GM19468 (cell line): Measurements from ENCODE around the gene RAPGEF3.

ENCODE experiments used
- ATAC-seq: cut with Tn5 transposase; IDR thresholded peaks from one replicate; pipeline ENCODE4 v1.9.1; 2021; ENCODE audit warnings: mild to moderate bottlenecking, moderate library complexity, moderate number of reproducible peaks; ENCODE audit not compliant: unreplicated experiment; ENCODE audit errors: extremely low read depth

RAPGEF3 gene

GRCh38 chr12:47790676-47791350 lies 32.1 kb upstream of the RAPGEF3 start:
- no peak for ATAC-seq

GRCh38 chr12:47789712-47790489 lies 31.2 kb upstream of the RAPGEF3 start:
- no peak for ATAC-seq

DNA sequence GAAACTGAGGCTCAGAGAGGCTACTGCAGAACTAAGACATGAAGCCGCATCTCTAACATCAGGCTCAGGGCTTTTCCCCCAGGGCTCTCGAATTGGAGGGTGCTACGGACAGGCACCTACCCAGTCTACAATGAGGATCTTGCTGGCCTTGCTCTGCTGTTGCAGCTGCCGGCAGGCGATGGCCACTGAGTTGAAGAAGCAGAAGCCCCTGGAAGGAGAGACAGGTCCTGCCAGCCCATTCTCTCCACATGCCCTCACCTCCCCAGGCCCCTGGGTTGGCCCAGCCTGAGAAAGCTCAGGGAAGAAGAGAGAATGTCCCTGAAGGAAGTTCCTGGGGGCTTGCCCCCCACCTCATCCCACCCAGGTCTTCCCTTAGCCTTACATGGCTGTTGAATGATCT lies 30.5 kb upstream of the RAPGEF3 start:
- ATAC-seq, result no peak

DNA sequence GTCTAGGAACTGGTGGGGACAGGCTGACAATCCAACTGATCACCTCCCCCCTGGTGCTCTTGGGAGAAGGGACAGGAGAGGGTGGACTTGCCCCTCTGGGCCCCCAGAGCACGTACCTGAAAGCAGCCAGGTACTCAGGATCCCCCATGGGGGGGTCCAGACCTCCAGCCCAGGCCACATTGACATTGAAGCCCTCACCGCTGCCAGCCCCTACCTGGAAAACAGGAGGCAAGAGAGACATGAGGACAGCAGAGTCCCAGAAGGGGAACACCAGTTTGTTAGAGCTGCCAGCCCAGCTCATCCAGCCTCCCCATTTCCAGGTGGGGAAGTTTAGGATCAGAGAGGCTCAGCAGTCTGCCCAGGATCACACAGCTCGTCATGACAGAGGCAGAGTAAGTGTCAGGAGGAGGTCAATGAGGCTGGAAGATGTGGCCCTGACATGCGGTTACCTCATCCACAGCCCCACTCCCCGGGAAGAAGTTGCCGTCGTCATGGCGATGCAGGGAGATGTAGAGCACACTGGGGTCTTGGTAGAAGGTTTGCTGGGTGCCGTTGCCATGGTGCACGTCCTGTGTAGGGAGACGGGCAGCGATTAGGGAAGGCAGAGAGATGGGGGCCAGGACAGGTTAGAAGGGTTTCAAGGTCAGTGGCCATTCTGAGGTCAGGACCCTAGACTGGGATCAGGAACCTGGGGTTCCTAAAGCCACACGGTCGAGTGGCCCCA lies 29.1 kb upstream of the RAPGEF3 start:
- ATAC-seq, result no peak

- ATAC-seq, result no peak
These were observed 28.1 kb upstream of the RAPGEF3 start for GRCh38 chr12:47786662-47787280.

DNA sequence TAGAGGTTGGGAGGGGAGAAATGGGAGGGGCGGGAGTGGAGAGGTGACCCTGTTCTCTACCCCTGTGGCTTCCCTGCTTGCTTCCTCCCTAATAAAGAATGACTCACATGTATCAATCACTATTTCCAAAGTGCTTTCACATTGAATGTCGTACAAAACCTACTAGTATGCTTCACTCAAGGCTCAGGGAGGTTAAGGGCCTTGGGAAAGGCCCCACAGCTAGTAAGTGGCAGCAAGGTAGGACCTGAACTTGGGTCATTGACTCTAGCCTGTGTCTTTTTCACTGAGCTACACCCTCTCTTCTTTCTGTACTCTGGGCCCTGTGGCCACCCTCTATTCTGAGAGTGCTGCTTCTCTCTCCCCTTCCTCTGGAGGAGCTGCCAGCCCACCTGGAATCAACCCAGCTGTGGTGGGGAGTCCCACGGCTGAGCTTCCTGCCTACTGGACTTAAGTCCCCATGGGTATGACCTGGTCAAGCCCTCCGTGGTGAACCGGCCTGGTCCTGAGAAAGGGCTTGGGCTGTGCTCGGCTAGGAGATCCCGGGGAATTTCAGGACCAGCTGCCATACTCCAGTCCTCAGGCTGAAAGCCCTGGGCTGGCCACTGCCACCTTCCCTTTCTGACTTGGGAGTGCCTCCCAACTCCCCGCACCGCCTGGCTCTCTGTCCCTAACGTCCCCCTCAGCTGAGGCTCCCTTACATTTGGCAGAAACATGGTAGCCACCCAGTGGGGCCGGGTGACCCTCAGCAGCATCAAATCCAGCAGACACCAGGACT lies 27.4 kb upstream of the RAPGEF3 start:
- ATAC-seq, result no peak

DNA sequence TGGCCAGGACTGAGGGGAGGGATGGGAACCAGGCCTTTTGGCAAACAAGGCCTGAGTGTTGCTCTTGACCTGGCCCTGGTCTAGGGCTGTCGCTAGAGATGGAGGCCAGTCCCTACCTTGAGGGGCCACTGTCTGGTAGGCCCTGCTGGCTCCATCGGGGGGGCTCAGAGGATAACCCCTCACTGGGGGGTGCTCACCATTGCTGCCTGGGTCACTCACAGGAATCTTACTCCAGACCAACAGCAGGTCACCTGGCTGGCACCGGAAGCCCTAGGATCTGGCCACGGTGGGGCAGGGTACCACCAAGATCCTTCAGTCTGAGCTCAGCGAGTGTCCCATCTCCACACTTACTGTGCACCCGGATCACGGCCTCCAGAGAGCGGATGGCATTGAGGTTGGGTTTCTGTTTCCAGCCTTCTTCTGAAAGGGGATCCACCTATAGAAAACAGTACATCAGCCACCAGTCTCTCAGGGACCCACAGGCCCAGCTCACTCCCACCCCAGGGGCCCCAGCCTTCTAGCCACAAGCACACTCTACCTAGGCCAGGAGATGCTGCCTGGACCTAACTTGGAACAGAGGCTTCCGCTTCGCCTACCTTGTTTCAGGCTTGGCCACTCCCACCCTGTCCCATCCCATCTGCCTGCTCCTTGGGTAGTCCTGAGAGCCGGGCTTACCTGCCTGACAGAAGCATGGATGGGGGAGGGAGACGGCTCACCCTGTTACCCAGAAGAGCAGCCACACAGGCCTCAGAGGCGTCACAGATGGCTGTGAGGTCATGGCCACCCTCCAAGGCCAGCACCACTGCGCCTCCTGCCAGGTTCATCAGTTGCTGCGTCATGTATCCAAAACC lies 26.6 kb upstream of the RAPGEF3 start:
- no peak for ATAC-seq

GRCh38 chr12:47783821-47784819 lies 25.4 kb upstream of the RAPGEF3 start:
- no peak for ATAC-seq

- ATAC-seq, result no peak
These were observed 24.5 kb upstream of the RAPGEF3 start for GRCh38 chr12:47783024-47783755.

DNA sequence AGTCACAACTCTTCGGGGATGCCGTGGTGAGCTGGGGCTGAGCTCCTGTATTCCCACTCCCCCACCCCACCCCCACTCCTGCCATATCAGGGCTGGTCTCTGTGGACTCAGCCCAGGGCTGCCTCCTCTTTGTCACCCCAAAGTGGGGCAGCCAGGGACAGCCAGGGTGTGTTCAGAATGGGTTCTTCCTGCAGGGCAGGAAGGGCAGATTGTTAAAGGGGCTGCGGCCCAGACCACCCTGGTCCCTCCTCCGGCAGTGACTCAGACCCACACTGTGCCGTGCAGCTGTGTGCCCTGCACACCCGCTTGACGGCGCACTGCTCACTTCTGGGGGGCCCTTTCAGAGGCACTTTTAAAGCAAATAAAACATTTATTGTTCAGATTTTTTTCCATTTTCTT lies 23.7 kb upstream of the RAPGEF3 start:
- ATAC-seq, result no peak

- ATAC-seq, result no peak
These were observed 23.0 kb upstream of the RAPGEF3 start for GRCh38 chr12:47781479-47782371.

DNA sequence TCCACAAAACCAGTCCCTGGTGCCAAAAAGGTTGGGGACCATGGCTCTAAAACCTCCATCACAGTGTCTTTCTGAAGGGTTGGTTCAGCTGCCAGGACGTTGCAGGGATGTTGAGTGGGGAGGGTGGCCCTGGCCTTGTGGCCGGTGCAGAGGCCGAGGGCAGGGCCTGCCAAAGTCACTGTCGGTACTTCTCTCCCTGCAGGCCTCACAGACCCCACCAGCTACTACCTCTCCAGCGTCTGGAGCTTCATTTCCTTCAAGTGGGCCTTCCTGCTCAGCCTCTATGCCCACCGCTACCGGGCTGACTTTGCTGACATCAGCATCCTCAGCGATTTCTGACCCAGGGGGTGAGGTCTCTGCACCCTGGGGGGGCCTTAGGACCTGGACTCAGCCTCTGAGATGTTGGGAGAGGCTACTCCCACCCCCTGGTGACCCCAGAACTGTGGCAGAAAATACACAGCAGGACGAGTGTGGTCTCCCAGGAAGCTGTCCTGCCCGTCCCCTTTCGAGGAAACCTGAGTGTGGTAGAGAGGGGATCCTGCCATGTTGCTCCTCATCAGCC lies 21.3 kb upstream of the RAPGEF3 start:
- no peak for ATAC-seq

GRCh38 chr12:47779301-47779942 lies 20.7 kb upstream of the RAPGEF3 start:
- ATAC-seq, result peak; percentile 57

GRCh38 chr12:47778881-47779280 lies 20.2 kb upstream of the RAPGEF3 start:
- no peak for ATAC-seq

DNA sequence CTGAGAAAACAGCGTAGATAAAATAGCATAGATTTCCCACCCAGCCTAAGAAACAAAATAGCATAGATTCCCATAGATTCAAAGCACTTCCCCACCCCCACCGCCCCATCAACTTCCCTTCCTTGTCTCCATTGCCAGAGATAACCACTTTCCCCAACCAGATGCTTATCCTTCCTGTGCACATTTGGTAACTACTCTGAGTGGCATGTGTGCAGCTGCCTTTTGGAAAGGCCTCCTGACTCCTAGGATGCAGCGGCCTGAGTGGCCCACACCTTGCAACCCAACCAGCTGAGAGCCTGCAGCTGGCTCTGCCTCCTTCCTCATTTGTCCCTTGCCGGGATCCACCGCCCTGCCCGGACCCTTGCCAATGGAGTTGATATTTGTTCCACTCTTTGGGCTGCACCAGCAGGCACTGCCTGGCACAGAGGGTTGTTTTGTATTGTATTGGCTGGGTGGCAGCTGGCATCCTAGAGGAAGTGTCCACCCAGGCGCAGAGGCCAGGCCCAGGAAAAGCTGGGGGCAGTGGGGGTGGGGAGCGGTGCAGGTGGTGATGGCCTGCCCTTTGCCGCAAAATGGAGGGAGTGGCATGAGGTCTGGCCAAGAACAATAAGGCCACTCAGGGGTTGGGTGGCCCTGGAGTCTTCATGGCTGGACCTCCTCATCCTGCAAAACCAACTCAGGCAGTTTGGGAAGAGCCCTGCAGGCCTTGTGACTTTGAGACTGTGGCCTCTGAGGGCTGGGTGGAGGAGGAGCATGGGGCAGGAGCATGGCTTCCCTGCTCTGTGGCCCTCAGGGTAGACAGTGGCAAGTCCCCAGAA lies 19.3 kb upstream of the RAPGEF3 start:
- no peak for ATAC-seq
